ENCODE results near the gene ARMH1. TPM values are rescaled to one million over a fixed set of nuclear protein-coding genes. Genes with fewer than 3 reads are reported as not detected.
"Not testable (repeated sequence)": the region's sequence is repeated elsewhere in the genome, so short reads cannot be mapped to it uniquely, and the experiment has no call there.

ARMH1 gene
- total and polyA plus RNA-seq, 8 donors, result 0.42 to 10.7 (median 1.7) TPM

- DNase-seq (no peak), FAIRE-seq (no peak), ATAC-seq (no peak)
- intact Hi-C loops (cut with DNase I), result no loop called here
- no peak for TF ChIP-seq CTCF (IDR thresholded peaks at IDR 0.05)
- no peaks in the 10 kb centered on the region for H3K9me3 ChIP-seq
- no peak overlapping the region for H3K4me3 ChIP-seq
- no peak overlapping the region for H3K27ac ChIP-seq
- H3K4me1 ChIP-seq, result no peaks in the 10 kb centered on the region
- WGBS, 2 donors, result 77 to 96% methylated on average over 4 of the region's 4 CpGs
- H3K36me3 ChIP-seq, result no peaks in the 10 kb centered on the region
- H3K27me3 ChIP-seq, result no peaks in the 10 kb centered on the region
Observed at GRCh38 chr1:44695671-44696070, 21.2 kb downstream of the ARMH1 start.

- FAIRE-seq (no peak), ATAC-seq (no peak), DNase-seq (no peak)
- Histone ChIP-seq H3K4me1 (no peaks in the 10 kb centered on the region), H3K27me3 (no peaks in the 10 kb centered on the region), H3K9me3 (no peaks in the 10 kb centered on the region), H3K27ac (no peak overlapping the region), H3K4me3 (no peak overlapping the region), H3K36me3 (no peaks in the 10 kb centered on the region)
- TF ChIP-seq CTCF (IDR thresholded peaks at IDR 0.05), result no peak
- intact Hi-C loops (cut with DNase I), result no loop called here
- 80% methylated on average over 3 of the region's 3 CpGs for WGBS, 2 donors
Observed at GRCh38 chr1:44696101-44696500, 21.6 kb downstream of the ARMH1 start.

- no peaks in the 10 kb centered on the region for H3K4me1 ChIP-seq
- 65 to 75% methylated on average over 7 of the region's 7 CpGs for WGBS, 2 donors
- no peaks in the 10 kb centered on the region for H3K36me3 ChIP-seq
- no peak overlapping the region for H3K27ac ChIP-seq
- DNase-seq, result no peak
- H3K27me3 ChIP-seq, result no peaks in the 10 kb centered on the region
- intact Hi-C loops (cut with DNase I), result no loop called here
- H3K9me3 ChIP-seq, result no peaks in the 10 kb centered on the region
- no peak overlapping the region for H3K4me3 ChIP-seq
- FAIRE-seq, result no peak
- TF ChIP-seq CTCF (IDR thresholded peaks at IDR 0.05), result no peak
- ATAC-seq, result peak in 1 of 4 donors; percentile 54
Observed at GRCh38 chr1:44696789-44697345, 22.4 kb downstream of the ARMH1 start.

GRCh38 chr1:44698138-44698537, 23.6 kb downstream of the ARMH1 start:
- 92 to 97% methylated on average over 3 of the region's 3 CpGs for WGBS, 2 donors
- Histone ChIP-seq H3K36me3 (no peaks in the 10 kb centered on the region), H3K27me3 (no peaks in the 10 kb centered on the region), H3K4me1 (no peaks in the 10 kb centered on the region), H3K4me3 (no peak overlapping the region), H3K27ac (no peak overlapping the region), H3K9me3 (no peaks in the 10 kb centered on the region)
- intact Hi-C loops (cut with DNase I), result no loop called here
- no peak for DNase-seq
- FAIRE-seq, result no peak
- no peak for ATAC-seq
- no peak for TF ChIP-seq CTCF (IDR thresholded peaks at IDR 0.05)

- FAIRE-seq; H3K4me3 ChIP-seq; DNase-seq; H3K27me3 ChIP-seq; H3K9me3 ChIP-seq; H3K36me3 ChIP-seq; H3K4me1 ChIP-seq; H3K27ac ChIP-seq; ATAC-seq; intact Hi-C loops (cut with DNase I): not testable (repeated sequence)
- 88 to 94% methylated on average over 9 of the region's 9 CpGs for WGBS, 2 donors
Observed at GRCh38 chr1:44699375-44699774, 24.9 kb downstream of the ARMH1 start.

Data from pancreas (tissue), 10 donors.